SKM-1 treated with dmso at 0.1 percent for 144 hours (cell line): ENCODE data around the gene GLIPR1L1.
A peak's percentile ranks its signal among the peaks of the same experiment; 100 is the strongest.
"Not testable (repeated sequence)": the region's sequence is repeated elsewhere in the genome, so short reads cannot be mapped to it uniquely, and the experiment has no call there.

Experiments
- DNase-seq: peaks from one replicate; lab custom pipeline; 2025; ENCODE audit not compliant: unreplicated experiment; lab: John Stamatoyannopoulos, UW

The GLIPR1L1 gene

DNA sequence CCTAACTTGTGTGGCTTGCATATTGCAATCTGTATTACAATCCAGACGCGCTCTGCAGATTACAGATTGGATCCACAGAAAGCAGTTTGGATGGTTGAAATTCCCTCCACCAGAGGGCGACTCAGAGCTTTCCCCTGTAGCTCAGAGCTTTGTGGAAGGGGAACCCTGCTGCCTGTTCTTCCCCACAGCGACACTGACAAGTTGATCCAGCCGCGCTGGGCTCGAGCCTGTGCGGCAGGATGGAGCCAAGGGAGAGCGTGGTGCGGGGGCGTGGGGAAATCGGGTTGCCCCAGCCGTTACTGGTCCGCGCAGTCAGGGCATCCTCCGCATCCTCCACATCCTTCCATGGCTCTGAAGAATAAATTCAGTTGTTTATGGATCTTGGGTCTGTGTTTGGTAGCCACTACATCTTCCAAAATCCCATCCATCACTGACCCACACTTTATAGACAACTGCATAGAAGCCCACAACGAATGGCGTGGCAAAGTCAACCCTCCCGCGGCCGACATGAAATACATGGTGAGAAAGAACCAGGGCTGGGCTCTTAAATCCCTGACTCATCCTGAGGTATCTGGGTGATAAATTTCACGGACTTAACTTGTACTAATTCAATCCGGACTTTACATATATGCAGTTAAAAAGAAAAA, at the start of gene GLIPR1L1:
Gene GLIPR1L1, plus strand, starts transcription at position 287 of the 647 bp plus-strand sequence. Its CDS starts 59 bp downstream, at position 346.
- DNase-seq: peak; percentile 32

DNA sequence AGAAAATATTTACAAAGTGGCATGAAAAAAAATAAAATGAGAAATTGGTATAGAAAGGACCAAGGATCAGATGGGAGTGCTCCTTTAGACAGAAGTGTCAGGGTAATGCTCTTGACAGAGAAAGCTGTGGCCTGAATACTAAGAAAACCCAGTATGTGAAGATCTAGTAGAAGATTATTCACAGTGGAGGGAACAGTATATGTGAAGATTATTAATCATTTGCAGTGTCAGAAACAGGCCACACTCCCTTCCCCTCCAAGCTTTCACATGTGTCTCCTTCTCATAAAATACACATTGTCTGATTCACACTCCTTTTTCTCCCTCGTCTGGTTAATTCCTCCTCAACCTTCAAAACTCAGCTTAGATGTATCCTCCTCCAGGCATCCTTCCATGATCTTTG, 45.6 kb upstream of the GLIPR1L1 start:
- DNase-seq: no peak

DNA sequence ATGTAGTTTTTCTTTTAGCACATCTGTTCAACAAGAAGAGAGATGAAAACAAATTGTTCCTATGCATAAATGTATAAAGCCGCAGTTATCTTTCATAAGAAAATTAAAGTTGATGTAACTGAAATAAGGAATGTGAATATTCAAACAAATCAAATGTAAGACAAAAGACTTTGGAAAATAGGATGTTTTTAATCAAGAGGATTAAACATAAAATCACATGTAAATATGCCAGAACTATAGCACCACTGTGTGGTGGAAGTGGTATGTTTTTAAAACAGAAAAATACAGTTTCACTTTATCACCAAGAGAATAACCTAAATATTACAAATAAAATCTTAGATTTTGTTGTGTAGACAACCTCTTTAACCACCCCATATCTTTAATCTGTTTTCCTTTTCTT, 44.7 kb upstream of the GLIPR1L1 start:
- no peak for DNase-seq

DNA sequence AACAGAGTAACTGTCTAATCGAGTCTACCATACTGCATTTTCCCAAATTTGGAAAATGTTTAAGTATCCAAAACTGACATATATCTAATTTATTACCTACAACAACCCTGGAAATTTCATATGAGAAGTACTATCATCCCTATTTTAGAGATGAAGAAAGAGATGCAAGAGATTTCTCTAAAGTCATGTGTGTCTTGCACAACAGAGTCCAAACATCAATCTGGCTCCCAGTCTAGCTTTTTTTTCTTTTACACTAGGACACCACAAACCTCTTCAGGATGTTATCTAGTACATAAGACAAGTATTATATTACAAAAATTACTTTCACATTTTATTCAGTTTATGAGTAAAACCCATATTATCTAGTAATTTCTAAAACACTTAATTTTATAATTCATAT, 43.5 kb upstream of the GLIPR1L1 start:
- DNase-seq: no peak

- no peak for DNase-seq
Measured at GRCh38 chr12:75294336-75294735, 40.1 kb upstream of the GLIPR1L1 start.

DNA sequence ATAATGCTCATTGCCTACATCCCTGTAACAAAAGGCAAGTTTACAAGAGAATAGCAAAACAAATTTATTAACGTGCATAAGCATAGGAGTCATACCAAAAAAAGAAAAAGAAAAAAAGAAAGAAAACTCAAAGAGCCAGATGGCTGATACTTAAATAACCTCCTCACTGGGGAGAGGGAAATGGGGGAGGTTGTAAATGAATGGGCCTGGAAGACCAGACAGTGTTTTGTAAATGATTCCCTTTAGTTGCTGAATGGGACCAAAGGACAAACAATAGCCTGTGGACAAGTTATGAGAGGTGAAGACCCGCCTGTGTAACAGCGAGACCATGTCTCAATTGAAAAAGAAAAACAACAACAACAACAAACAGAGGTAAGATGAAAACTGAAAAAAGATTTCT, 39.7 kb upstream of the GLIPR1L1 start:
- DNase-seq: no peak

- no peak for DNase-seq
Measured at GRCh38 chr12:75302225-75302624, 32.2 kb upstream of the GLIPR1L1 start.

- DNase-seq: no peak
Measured at GRCh38 chr12:75302781-75303180, 31.7 kb upstream of the GLIPR1L1 start.

- DNase-seq: no peak
Measured at GRCh38 chr12:75305412-75306332, 28.8 kb upstream of the GLIPR1L1 start.

GRCh38 chr12:75308279-75308678, 26.2 kb upstream of the GLIPR1L1 start:
- DNase-seq: no peak

GRCh38 chr12:75311369-75311768, 23.1 kb upstream of the GLIPR1L1 start:
- no peak for DNase-seq

- no peak for DNase-seq
Measured at GRCh38 chr12:75315518-75315917, 19.0 kb upstream of the GLIPR1L1 start.

DNA sequence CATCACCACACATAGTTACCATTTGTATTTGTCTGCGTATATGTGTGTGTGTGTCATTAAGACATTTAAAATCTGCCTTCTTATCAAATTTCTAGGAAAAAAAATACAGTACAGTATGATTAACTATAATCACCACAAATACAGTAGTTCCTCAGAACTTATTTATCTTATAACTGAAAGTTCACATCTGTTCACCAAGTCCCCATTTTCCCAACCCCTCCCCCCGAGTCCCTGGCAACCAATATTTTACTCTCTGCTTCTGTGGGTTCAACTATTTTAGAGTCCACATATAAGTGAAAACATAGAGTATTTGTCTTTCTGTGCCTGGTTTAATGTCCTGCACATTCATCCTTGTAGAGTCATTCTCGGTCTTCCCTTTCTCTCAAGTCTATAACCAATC, 16.7 kb upstream of the GLIPR1L1 start:
- DNase-seq: no peak

GRCh38 chr12:75322464-75322863, 12.0 kb upstream of the GLIPR1L1 start:
- no peak for DNase-seq

DNA sequence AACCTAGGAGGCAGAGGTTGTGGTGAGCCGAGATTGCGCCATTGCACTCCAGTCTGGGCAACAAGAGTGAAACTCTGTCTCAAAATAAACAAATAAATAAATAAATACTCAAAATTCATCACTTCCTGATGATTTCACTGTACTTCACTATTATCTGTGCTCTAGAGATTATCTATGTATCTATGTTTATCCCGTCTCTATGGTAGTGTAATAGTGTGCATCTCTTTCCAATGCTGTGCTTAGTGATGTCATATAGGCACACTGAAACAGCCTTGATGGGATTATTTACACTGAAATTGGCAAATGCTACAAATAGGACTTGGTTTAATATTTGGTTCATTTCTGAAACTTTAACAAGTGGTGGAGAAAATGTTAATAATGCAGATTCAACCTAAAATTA, 10.8 kb upstream of the GLIPR1L1 start:
- DNase-seq: no peak

DNA sequence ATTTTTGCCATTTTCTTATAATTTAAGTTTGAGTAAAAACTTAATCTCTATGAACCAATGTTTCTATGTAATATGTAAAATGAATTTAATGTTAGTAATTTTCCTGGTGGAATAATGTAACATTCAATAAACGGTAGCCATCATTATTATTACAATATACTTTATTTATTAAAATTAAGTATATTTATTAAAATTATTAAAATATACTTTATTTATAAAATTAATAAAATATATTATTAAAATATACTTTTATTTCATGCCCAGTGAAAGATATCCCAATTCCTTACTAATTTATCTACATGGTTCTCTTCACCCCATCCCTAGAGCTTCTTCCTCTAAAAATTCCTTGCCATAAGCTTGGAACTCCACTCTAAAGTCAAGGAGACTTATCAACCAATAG, 6.8 kb upstream of the GLIPR1L1 start:
- no peak for DNase-seq

DNA sequence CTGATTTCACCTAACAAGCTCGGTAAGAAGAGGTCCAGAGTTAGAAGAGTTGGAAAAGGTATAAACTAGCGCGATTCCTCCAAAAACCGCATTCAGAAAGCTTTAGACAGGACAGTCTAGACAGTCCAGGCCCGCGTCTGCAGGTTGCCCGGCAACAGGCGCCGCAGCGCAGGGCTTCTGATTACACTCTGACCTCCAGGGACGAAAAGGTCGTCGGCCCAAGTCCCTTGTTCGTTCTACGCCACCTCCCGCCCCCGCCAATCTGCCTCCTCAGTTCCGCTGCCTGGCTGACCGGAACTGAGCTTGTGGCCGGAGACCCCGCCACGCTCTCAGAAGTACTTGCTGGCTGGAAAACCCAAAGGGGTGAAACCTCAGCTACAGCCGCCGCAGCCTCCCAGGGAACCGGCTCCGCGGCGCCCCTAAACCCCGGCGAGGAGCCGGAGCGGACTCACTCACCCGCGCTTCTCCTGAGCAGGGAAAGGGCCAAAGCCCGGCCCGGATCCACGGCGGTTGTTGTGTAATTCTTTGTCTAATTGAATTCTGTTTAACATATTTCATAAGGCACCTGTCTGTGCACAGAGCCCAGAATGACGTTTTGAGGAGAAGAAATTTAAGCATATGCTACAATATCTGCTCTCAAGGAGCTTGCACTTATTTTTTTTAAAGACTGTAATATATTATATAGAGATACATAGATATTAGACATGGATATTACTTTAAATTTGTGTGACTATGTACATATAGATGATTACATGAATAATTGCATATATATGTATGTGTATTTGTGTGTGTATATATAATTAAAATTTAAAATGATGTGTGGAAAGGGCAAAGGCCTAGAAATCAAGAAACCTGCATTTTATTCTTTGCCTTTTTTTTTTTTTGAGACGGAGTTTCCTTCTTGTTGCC, 4.3 kb upstream of the GLIPR1L1 start, which contains the start of gene CAPS2:
Gene CAPS2, minus strand, starts transcription at position 407 of the 909 bp plus-strand sequence. CDS start 3,826 bp downstream, outside the sequence.
- peak; percentile 44 for DNase-seq

DNA sequence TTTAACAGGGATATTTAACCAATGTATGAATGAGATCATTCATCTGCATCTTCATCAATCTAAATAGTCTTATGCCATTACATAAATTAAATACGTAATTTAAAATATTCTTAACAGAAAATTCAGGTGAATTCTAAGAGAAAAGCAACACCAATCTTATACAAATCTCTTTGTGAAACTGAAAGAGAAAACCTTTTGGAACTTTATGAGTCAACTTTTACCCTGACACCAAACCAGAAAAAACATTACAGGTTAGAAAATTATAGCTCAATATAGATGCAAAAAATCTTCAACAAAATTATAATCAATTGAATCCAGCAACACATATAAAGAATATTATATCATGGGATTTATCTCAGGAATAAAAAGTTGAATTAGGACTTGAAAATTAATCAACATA, 3.4 kb downstream of the GLIPR1L1 start:
- no peak for DNase-seq

DNA sequence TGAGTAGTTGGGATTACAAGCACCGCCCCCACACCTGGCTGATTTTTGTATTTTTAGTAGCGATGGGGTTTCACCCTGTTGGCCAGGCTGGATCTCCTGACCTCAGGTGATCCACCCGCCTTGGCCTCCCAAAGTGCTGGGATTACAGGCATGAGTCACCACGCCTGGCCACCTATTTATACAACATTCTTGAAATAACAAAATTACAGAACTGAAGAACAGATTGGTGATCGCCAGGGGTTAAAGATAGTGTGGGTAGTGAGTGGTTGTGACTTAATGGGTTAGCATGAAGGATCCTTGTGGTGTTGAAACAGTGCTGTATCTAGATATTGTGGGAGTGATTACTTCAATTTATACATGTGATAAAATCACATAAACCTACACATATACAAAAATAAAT, 7.4 kb downstream of the GLIPR1L1 start:
- DNase-seq: no peak

- no peak for DNase-seq
Measured at GRCh38 chr12:75345531-75345930, 11.1 kb downstream of the GLIPR1L1 start.

- not testable (repeated sequence) for DNase-seq
Measured at GRCh38 chr12:75346215-75346614, 11.7 kb downstream of the GLIPR1L1 start.
